Spleen (tissue), 7 donors: ENCODE results near the gene ZNF469.

Experiments
- CTCF ChIP-seq, 11 experiments: fragments of 200-600 bp in 7 of 11; fragments of 450-650 bp in 4 of 11; sonication (generic) in 4 of 11; IDR thresholded peaks in 8 of 11; conservative IDR thresholded peaks in 3 of 11; 1 replicate in 7 of 11; 2 replicates in 4 of 11; pipeline versions ENCODE4 v1.4.0 to v1.8.0; 2016 to 2021; ENCODE audit warnings: antibody characterized with exemption in 11 of 11, inconsistent platforms in 4 of 11, mild to moderate bottlenecking in 1 of 11
- POLR2A ChIP-seq, 3 donors: fragments of 450-650 bp; IDR thresholded peaks; one replicate each; pipeline ENCODE4 v1.5.1; 2017; ENCODE audit warnings: antibody characterized with exemption in 3 of 3, mild to moderate bottlenecking in 1 of 3
- POLR2AphosphoS5 ChIP-seq, 3 donors: sonication (generic); formaldehyde crosslinking; IDR thresholded peaks; one replicate each; pipeline ENCODE4 v1.5.1; 2017; ENCODE audit warnings: antibody characterized with exemption in 3 of 3
- donor health status: DM: no; HTN: no; CAD: no; lungs with moderate emphysema.
- donor health status: DM: no; HTN: no; CAD: no.
- donor health status: DM: no; HTN: no; CAD: no.

DNA sequence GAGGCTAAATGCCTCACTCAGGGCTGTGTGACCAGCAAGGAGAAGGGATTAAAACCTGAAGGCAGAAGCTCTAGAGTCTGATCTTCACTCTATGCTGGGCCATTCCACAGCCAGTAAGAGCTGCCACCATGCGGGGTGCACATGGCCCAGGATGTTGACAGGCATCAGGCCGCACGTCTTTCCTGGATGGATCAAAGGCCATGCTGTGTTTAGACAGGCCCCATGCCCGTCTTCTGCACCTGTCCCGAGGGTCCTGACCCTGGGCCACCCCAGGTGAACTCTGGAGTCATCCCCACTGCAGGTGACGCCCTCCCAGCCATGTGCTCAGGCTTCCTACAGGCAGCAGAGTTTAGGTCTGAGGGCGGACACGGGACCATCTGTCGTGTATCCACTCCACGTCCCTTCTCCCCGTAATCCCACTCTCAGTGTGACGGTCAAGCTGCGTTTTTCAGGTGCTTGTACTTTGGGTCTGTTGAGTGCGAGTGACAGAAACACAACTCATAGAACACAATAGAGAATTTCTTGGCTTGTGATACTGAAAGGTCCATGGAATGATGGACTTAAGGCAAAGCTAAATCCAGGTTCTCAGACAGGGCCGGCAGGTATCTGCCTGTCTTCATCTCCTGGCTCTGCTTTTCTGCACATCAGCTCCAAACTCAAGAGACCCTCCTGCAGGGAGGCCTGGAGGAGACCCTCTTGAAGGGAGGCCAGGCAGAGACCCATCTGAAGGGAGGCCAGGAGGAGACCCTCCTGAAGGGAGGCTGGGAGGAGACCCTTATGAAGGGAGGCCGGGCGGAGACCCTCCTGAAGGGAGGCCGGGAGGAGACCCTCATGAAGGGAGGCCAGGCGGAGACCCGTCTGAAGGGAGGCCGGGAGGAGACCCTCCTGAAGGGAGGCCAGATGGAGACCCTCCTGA lies 13.2 kb downstream of the ZNF469 start:
- TF ChIP-seq CTCF (IDR thresholded peaks at IDR 0.05 in 8 of 11, conservative IDR thresholded peaks at IDR 0.05 in 3 of 11): no peak
- TF ChIP-seq POLR2A (IDR thresholded peaks at IDR 0.05): no peak
- TF ChIP-seq POLR2AphosphoS5 (IDR thresholded peaks at IDR 0.05): no peak
